Thymus (tissue), 11 donors: ENCODE results near the gene MCM6. TPM values are rescaled to one million over a fixed set of nuclear protein-coding genes. Genes with fewer than 3 reads are reported as not detected.

Experiments used
- DNase-seq, 9 donors: peaks; one replicate each; pipeline ENCODE4 v3.0.0-alpha.2; 2013; ENCODE audit warnings: low spot score in 9 of 9, low read depth in 6 of 9, missing footprints in 1 of 9
- H3K27ac ChIP-seq, 2 donors: one replicate each; pipeline ENCODE4 v1.5.1; 2013; ENCODE audit warnings: control low read depth in 1 of 2, low read depth in 1 of 2, low read length in 1 of 2, mild to moderate bottlenecking in 1 of 2, moderate library complexity in 1 of 2
- H3K27me3 ChIP-seq, 2 donors: one replicate each; pipeline ENCODE4 v1.5.1; 2013; ENCODE audit warnings: low read length in 1 of 2; ENCODE audit not compliant: control insufficient read depth in 2 of 2, insufficient read depth in 1 of 2
- H3K36me3 ChIP-seq, 2 donors: one replicate each; pipeline ENCODE4 v1.5.1; 2013; ENCODE audit warnings: low read length in 1 of 2, mild to moderate bottlenecking in 1 of 2, moderate library complexity in 1 of 2; ENCODE audit not compliant: control insufficient read depth in 2 of 2, insufficient read depth in 2 of 2
- H3K4me1 ChIP-seq, 2 donors: one replicate each; pipeline ENCODE4 v1.5.1; 2013; ENCODE audit warnings: low read length in 2 of 2; ENCODE audit not compliant: control insufficient read depth in 2 of 2, insufficient read depth in 2 of 2
- H3K4me3 ChIP-seq, 2 donors: one replicate each; pipeline ENCODE4 v1.5.1; 2013; ENCODE audit warnings: low read length in 2 of 2, control low read depth in 1 of 2, mild to moderate bottlenecking in 1 of 2
- H3K9me3 ChIP-seq, 2 donors: one replicate each; pipeline ENCODE4 v1.5.1; 2013; ENCODE audit warnings: low read length in 1 of 2, mild to moderate bottlenecking in 1 of 2; ENCODE audit not compliant: control insufficient read depth in 2 of 2, insufficient read depth in 1 of 2
- WGBS: extraction: QIAGEN DNeasy Blood & Tissue Kit; methylation state at CpG from one replicate; pipeline ENCODE4 v1.1.7; 2013; 5-methylcytosine and 5-hydroxymethylcytosine counted together
- polyA plus RNA-seq: library from polyadenylated mRNA; stranded (reverse); fragments of 200-250 nt; gene quantifications from one replicate; pipeline ENCODE4 v1.2.3, GENCODE V29; 2013
- total RNA-seq: library from RNA; stranded (reverse); fragments of 120-200 nt; gene quantifications from one replicate; pipeline ENCODE4 v1.2.4, GENCODE V29; 2013
- donor health status: healthy.

MCM6 gene
- total and polyA plus RNA-seq, 2 donors = 19.5 to 52.4 TPM

- peaks cover 0 to 6% of the 10 kb centered on the region in 2 donors for H3K9me3 ChIP-seq
- H3K36me3 ChIP-seq = peaks cover 11 to 26% of the 10 kb centered on the region in 2 donors
- DNase-seq = peak in 2 of 9 donors; percentile 45 to 71
- no peaks in the 10 kb centered on the region for H3K27me3 ChIP-seq
- H3K27ac ChIP-seq = peak overlapping the region in 1 of 2 donors; percentile 88
- peaks cover 23 to 47% of the 10 kb centered on the region in 2 donors for H3K4me1 ChIP-seq
- WGBS = 45% methylated on average over 7 of the region's 7 CpGs
- H3K4me3 ChIP-seq = peak overlapping the region in 1 of 2 donors; percentile 14
Observed at GRCh38 chr2:135792401-135793150, 83.7 kb downstream of the MCM6 start.

- Histone ChIP-seq H3K27ac (peak overlapping the region in 1 of 2 donors; percentile 88), H3K9me3 (peaks cover 0 to 6% of the 10 kb centered on the region in 2 donors), H3K27me3 (no peaks in the 10 kb centered on the region), H3K36me3 (peaks cover 11 to 34% of the 10 kb centered on the region in 2 donors), H3K4me1 (peaks cover 23 to 40% of the 10 kb centered on the region in 2 donors), H3K4me3 (peak overlapping the region in 1 of 2 donors; percentile 14)
- WGBS = 95% methylated on average over 2 of the region's 2 CpGs
- DNase-seq = peak in 1 of 9 donors; percentile 38
Observed at GRCh38 chr2:135791418-135792190, 84.6 kb downstream of the MCM6 start.

GRCh38 chr2:135790423-135790822 is 85.8 kb downstream of the MCM6 start:
- H3K9me3 ChIP-seq = peaks cover 2 to 7% of the 10 kb centered on the region in 2 donors
- peaks cover 23 to 40% of the 10 kb centered on the region in 2 donors for H3K4me1 ChIP-seq
- H3K27ac ChIP-seq = no peak overlapping the region
- no peak for DNase-seq
- WGBS = 98% methylated on average over 10 of the region's 10 CpGs
- H3K4me3 ChIP-seq = no peak overlapping the region
- peaks cover 11 to 40% of the 10 kb centered on the region in 2 donors for H3K36me3 ChIP-seq
- H3K27me3 ChIP-seq = no peaks in the 10 kb centered on the region

Other genes with a start within 250 kb of the MCM6 start
- 64.4 TPM for gene UBXN4, start 134.6 kb downstream of the MCM6 start, total RNA-seq
- gene UBXN4, start 134.6 kb downstream of the MCM6 start, polyA plus RNA-seq = 98.1 TPM
- 1.1 TPM for gene LCT, start 39.3 kb downstream of the MCM6 start, total RNA-seq
- gene LCT, start 39.3 kb downstream of the MCM6 start, polyA plus RNA-seq = 0.09 TPM
- 118 TPM for gene DARS1, start 109.2 kb upstream of the MCM6 start, total RNA-seq
- gene DARS1, start 109.2 kb upstream of the MCM6 start, polyA plus RNA-seq = 119 TPM
- gene CXCR4, start 241.7 kb upstream of the MCM6 start, total RNA-seq = 198 TPM
- gene CXCR4, start 241.7 kb upstream of the MCM6 start, polyA plus RNA-seq = 942 TPM